ENCODE data around the gene SSBP3.

- TF ChIP-seq CTCF (IDR thresholded peaks at IDR 0.05) (no peak), POLR2A (IDR thresholded peaks at IDR 0.05) (no peak)
Measured at GRCh38 chr1:54188291-54188690, 217.9 kb downstream of the SSBP3 start.

All from body of pancreas (tissue), 4 donors.